Stimulated activated CD4-positive, alpha-beta T cell treated with anti-CD3 and anti-CD28 coated beads, Interleukin-1b, Interleukin-23, amount 100 ng/mL, for 4 hours (primary cell): ENCODE data around the gene YBX1.
A peak's percentile ranks its signal among the peaks of the same experiment; 100 is the strongest.
"Not testable (repeated sequence)": the region's sequence is repeated elsewhere in the genome, so short reads cannot be mapped to it uniquely, and the experiment has no call there.

Experiments
- DNase-seq, 2 donors: peaks; one replicate each; pipeline ENCODE4 v3.0.0-alpha.2; 2020; ENCODE audit warnings: low read depth in 2 of 2

The YBX1 gene

GRCh38 chr1:42681741-42682483, at the start of gene YBX1:
YBX1 (plus strand) TSS chr1:42682418; CDS start chr1:42682566, 148 bp downstream.
- peak; percentile 90 to 92 for DNase-seq

GRCh38 chr1:42639116-42639515, 43.1 kb upstream of the YBX1 start:
- no peak for DNase-seq

- DNase-seq = no peak
Measured at GRCh38 chr1:42646056-42646455, 36.2 kb upstream of the YBX1 start.

- DNase-seq = no peak
Measured at GRCh38 chr1:42657201-42657600, 25.0 kb upstream of the YBX1 start.

- peak; percentile 90 to 92 for DNase-seq
Measured at GRCh38 chr1:42657981-42658876, 24.0 kb upstream of the YBX1 start, which contains the start of gene PPIH. PPIH (plus strand) TSS chr1:42658423; CDS start chr1:42658447, 24 bp downstream.

- no peak for DNase-seq
Measured at GRCh38 chr1:42658877-42659337, 23.3 kb upstream of the YBX1 start.

- DNase-seq = no peak
Measured at GRCh38 chr1:42660907-42661500, 21.2 kb upstream of the YBX1 start.

- DNase-seq = no peak
Measured at GRCh38 chr1:42669936-42670335, 12.3 kb upstream of the YBX1 start.

- no peak for DNase-seq
Measured at GRCh38 chr1:42670425-42670824, 11.8 kb upstream of the YBX1 start.

GRCh38 chr1:42674214-42674613, 8.0 kb upstream of the YBX1 start:
- DNase-seq = no peak

GRCh38 chr1:42674682-42675081, 7.5 kb upstream of the YBX1 start:
- no peak for DNase-seq

GRCh38 chr1:42675467-42675866, 6.8 kb upstream of the YBX1 start:
- DNase-seq = no peak

- DNase-seq = no peak
Measured at GRCh38 chr1:42676534-42677087, 5.6 kb upstream of the YBX1 start.

GRCh38 chr1:42679364-42679983, 2.7 kb upstream of the YBX1 start:
- DNase-seq = no peak

- DNase-seq = no peak
Measured at GRCh38 chr1:42680055-42680454, 2.2 kb upstream of the YBX1 start.

GRCh38 chr1:42680921-42681683, 1.1 kb upstream of the YBX1 start:
- DNase-seq = peak in 1 of 2 donors; percentile 13

- not testable (repeated sequence) for DNase-seq
Measured at GRCh38 chr1:42682484-42682738, 193 bp downstream of the YBX1 start.

- peak; percentile 41 to 64 for DNase-seq
Measured at GRCh38 chr1:42682739-42683531, 717 bp downstream of the YBX1 start.

- no peak for DNase-seq
Measured at GRCh38 chr1:42684139-42684538, 1.9 kb downstream of the YBX1 start.

GRCh38 chr1:42686418-42686817, 4.2 kb downstream of the YBX1 start:
- no peak for DNase-seq
